Brain microvascular endothelial cell (primary cell): ENCODE measurements around the gene DDIT4L.

Source experiments
- DNase-seq: peaks from one replicate; pipeline ENCODE4 v3.0.0-alpha.2; 2020
- H3K27ac ChIP-seq: fragments of 250-450 bp; sonication (Bioruptor Pico); 2 replicates; pipeline ENCODE4 v1.5.1; 2020; ENCODE audit warnings: mild to moderate bottlenecking, moderate library complexity
- H3K27me3 ChIP-seq: fragments of 250-450 bp; sonication (Bioruptor Pico); replicated peaks from 2 replicates; pipeline ENCODE4 v1.5.1; 2020; ENCODE audit warnings: mild to moderate bottlenecking
- H3K36me3 ChIP-seq: fragments of 250-450 bp; sonication (Bioruptor Pico); replicated peaks from 2 replicates; pipeline ENCODE4 v1.5.1; 2020; ENCODE audit warnings: mild to moderate bottlenecking
- H3K4me3 ChIP-seq: 2 replicates; pipeline ENCODE4 v1.5.1; 2011; ENCODE audit warnings: low read depth, mild to moderate bottlenecking, control low read depth, low read length, moderate library complexity
- in situ Hi-C: cut with HindIII; loops from 2 replicates; pipeline ENCODE4 v1.10.0; 2017; ENCODE audit warnings: low sequenced_read_pairs, low pct_ligation_motif_present
- TF ChIP-seq, protein P1 (sequence below): IDR thresholded peaks from 2 replicates; pipeline ENCODE4 v1.5.1; 2011; ENCODE audit warnings: low read depth, mild to moderate bottlenecking, moderate library complexity, low read length, control low read depth, inconsistent platforms; ENCODE audit errors: missing control alignments

Gene DDIT4L

DNA sequence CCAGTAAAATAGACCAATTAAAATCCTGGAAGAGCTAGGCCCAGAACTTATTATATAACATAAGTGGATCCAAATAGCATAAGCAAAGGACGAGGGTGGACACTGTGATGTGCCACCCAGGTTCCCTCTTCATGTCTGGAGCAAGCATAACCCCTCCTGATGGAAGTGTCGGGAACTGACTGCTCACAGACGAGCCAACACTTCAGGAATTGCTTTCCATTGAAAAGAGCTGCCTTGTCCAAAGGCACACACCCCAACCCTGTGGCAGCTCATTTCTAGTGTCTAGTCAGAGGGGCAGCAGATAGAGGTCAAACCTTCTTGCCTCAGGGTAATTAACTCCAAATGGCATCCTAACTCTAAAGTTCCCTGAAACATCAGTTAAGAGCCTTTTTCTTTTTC, 15.3 kb downstream of the DDIT4L start:
- DNase-seq, result no peak
- Histone ChIP-seq H3K27me3 (no peaks in the 10 kb centered on the region), H3K4me3 (no peak overlapping the region), H3K27ac (no peak overlapping the region), H3K36me3 (no peaks in the 10 kb centered on the region)
- TF ChIP-seq, protein P1, sequence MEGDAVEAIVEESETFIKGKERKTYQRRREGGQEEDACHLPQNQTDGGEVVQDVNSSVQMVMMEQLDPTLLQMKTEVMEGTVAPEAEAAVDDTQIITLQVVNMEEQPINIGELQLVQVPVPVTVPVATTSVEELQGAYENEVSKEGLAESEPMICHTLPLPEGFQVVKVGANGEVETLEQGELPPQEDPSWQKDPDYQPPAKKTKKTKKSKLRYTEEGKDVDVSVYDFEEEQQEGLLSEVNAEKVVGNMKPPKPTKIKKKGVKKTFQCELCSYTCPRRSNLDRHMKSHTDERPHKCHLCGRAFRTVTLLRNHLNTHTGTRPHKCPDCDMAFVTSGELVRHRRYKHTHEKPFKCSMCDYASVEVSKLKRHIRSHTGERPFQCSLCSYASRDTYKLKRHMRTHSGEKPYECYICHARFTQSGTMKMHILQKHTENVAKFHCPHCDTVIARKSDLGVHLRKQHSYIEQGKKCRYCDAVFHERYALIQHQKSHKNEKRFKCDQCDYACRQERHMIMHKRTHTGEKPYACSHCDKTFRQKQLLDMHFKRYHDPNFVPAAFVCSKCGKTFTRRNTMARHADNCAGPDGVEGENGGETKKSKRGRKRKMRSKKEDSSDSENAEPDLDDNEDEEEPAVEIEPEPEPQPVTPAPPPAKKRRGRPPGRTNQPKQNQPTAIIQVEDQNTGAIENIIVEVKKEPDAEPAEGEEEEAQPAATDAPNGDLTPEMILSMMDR, result peak; percentile 12
- in situ Hi-C loops, result no loop called here

DNA sequence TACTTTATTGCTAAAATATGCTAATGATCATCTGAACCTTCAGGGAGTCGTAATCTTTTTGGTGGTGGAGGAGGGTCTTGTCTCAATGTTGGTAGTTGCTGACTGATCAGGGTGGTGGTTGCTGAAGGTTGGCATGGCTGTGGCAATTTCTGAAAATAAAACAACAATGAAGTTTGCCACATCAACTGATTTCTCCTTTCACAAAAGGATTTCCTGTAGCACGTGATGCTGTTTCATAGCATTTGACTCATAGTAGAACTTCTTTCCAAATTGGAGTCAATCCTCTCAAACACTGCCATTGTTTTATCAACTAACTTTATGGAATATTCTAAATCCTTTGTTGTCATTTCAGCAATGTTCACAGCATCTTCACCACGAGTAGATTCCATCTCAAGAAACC, 19.3 kb downstream of the DDIT4L start:
- no peak overlapping the region for H3K27ac ChIP-seq
- TF ChIP-seq, protein P1, result no peak
- in situ Hi-C loops, result no loop called here
- H3K27me3 ChIP-seq, result no peaks in the 10 kb centered on the region
- no peaks in the 10 kb centered on the region for H3K36me3 ChIP-seq
- DNase-seq, result no peak
- H3K4me3 ChIP-seq, result no peak overlapping the region

DNA sequence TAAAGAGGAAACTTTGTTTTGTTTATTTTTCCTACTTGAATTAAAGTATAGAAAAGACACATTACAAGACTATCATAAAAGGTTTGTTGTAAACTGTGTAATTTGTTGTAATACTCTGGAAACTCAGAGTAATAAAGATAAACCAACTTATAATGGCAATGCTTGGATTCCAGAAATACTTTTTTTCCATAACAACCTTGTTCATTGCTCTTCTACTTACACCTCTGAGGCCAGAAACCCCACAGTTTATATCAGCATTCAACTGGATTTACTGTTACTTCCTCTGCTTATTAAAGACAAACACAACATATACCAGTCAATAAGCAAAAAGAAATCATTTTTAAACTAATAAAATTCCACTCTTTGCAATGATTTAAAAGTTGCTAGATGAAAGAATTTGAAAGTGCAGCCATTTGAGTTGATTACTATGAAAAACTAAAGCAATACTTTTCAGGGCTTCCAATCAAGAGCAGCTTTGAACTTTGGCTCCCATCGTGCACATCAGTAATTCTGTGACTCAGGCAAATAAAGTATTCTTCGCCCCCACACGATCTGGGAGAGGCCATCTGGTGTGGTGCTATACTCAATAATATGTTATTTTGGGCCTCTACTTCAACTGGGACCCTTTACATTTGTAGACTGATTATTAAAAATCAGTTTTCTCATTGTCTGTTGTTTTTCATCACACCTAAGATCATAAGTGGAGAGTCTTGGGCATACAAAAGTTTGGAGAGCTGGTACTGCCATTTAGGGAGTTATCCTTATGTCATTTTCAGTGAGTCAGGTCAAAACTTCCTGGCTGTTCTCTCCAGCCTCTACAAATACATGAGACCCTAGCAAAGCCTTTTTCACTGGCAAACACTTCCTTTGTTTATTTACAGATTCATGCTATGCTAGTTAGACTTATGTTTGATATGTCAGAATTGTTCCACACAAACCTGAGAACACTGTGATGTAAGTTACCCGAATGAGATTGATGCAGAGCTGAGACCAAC, 20.5 kb downstream of the DDIT4L start:
- no peak overlapping the region for H3K27ac ChIP-seq
- in situ Hi-C loops, result no loop called here

DNA sequence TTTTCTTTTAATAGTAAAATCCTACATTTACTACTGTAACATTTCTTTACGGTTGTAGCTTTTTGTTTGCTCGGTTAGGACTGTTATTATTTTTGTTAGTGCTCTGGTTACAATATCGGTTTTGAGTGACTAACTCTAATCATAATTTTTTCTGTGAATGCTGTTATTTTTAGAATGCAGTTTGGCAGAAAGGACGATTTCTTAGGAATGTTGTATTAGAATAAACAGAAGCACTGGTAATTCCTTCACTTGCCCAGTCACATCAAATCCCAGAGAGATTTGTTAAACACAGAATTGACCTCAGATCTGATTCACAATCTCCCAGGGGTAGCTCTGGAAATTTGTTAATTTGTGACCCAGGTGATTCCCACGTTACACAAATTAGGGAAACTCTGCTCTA, 21.7 kb downstream of the DDIT4L start:
- TF ChIP-seq, protein P1, result no peak
- Histone ChIP-seq H3K27ac (no peak overlapping the region), H3K36me3 (no peaks in the 10 kb centered on the region), H3K27me3 (no peaks in the 10 kb centered on the region), H3K4me3 (no peak overlapping the region)
- peak; percentile 13 for DNase-seq
- in situ Hi-C loops, result no loop called here

More for the DNA sequence above, 20.5 kb downstream of the DDIT4L start:
- Histone ChIP-seq H3K36me3 (no peaks in the 10 kb centered on the region), H3K4me3 (no peak overlapping the region), H3K27me3 (no peaks in the 10 kb centered on the region)
- TF ChIP-seq, protein P1, result no peak
- peak; percentile 8 for DNase-seq

DNA sequence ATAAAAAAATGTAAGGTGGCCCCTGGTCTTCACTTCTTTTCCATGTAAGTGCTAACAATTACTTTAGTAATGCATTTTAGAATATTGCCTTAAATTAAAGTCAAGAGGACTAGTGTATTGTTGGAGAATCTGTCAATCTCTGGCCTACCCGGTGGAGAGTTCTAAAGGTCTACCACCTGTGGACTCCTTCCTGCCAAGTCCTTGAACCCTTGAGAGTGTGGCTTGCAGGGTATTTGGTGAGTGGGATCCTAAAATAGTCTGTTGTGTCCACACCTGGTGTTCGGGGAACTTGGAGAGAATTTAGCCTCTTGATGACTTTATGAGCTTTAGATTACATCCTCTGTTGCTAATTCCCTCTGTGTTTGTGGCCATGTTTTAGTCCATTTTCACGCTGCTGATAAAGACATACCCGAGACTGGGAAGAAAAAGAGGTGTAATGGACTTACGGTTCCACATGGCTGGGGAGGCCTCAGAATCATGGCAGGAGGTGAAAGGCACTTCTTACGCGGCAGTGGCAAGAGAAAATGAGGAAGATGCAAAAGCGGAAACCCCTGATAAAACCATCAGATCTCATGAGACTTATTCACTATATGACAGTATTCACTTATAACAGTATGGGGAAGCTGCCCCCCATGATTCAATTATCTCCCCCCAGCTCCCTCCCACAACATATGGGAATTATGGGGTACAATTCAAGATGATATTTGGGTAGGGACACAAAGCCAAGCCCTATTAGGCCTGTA, 23.8 kb downstream of the DDIT4L start:
- Histone ChIP-seq H3K27me3 (no peaks in the 10 kb centered on the region), H3K36me3 (no peaks in the 10 kb centered on the region), H3K27ac (no peak overlapping the region), H3K4me3 (no peak overlapping the region)
- in situ Hi-C loops, result no loop called here
- TF ChIP-seq, protein P1, result no peak
- no peak for DNase-seq
